Neural cell (in vitro differentiated cells): ENCODE data around the gene DCLK1. TPM values are rescaled to one million over a fixed set of nuclear protein-coding genes. Genes with fewer than 3 reads are reported as not detected.

ENCODE experiments used
- H2AFZ ChIP-seq: fragments of 200-600, 300-800 bp; sonication (generic), shearing (Covaris generic); 2 replicates; pipeline ENCODE4 v1.6.0; 2014; ENCODE audit warnings: low read depth, mild to moderate bottlenecking, antibody characterized with exemption, low read length, moderate library complexity
- H3F3A ChIP-seq: fragments of 200-600 bp; shearing (Covaris generic); 2 replicates; pipeline ENCODE4 v1.6.1; 2016; ENCODE audit warnings: mild to moderate bottlenecking, moderate library complexity, mixed read lengths, antibody characterized with exemption, low read length; ENCODE audit not compliant: insufficient read depth, poor library complexity, severe bottlenecking
- H3K27ac ChIP-seq: fragments of 200-600, 300-800 bp; sonication (generic), shearing (Covaris generic); 2 replicates; pipeline ENCODE4 v1.5.1; 2014; ENCODE audit warnings: mild to moderate bottlenecking, low read length, moderate library complexity
- H3K27me3 ChIP-seq: fragments of 300-800, 200-600 bp; sonication (generic), shearing (Covaris generic); 2 replicates; pipeline ENCODE4 v1.6.0; 2014; ENCODE audit warnings: mild to moderate bottlenecking, low read depth, low read length, moderate library complexity; ENCODE audit not compliant: insufficient read depth
- H3K36me3 ChIP-seq: fragments of 300-800, 200-600 bp; sonication (generic), shearing (Covaris generic); 2 replicates; pipeline ENCODE4 v1.5.1; 2014; ENCODE audit warnings: mild to moderate bottlenecking, antibody characterized with exemption, low read length, moderate library complexity; ENCODE audit not compliant: insufficient read depth
- H3K4me2 ChIP-seq: fragments of 300-800, 200-600 bp; sonication (generic), shearing (Covaris generic); 2 replicates; pipeline ENCODE4 v1.6.0; 2014; ENCODE audit warnings: mild to moderate bottlenecking, low read length
- H3K4me3 ChIP-seq: fragments of 300-800, 200-600 bp; sonication (generic), shearing (Covaris generic); 2 replicates; pipeline ENCODE4 v1.5.1; 2014; ENCODE audit warnings: mild to moderate bottlenecking, low read length, moderate library complexity
- H3K79me2 ChIP-seq: fragments of 200-600 bp; shearing (Covaris generic); replicated peaks from 2 replicates; pipeline ENCODE4 v1.6.0; 2014; ENCODE audit warnings: mild to moderate bottlenecking, low read length, moderate library complexity; ENCODE audit not compliant: insufficient read depth
- H3K9ac ChIP-seq: fragments of 300-800, 200-600 bp; sonication (generic), shearing (Covaris generic); 2 replicates; pipeline ENCODE4 v1.6.1; 2016; ENCODE audit warnings: mild to moderate bottlenecking, low read length, mixed read lengths
- H3K9me2 ChIP-seq: fragments of 200-600 bp; shearing (Covaris generic); 2 replicates; pipeline ENCODE4 v1.6.1; 2016; ENCODE audit warnings: mild to moderate bottlenecking, low read length, mixed read lengths; ENCODE audit not compliant: insufficient read depth
- H3K9me3 ChIP-seq: fragments of 200-600, 300-800 bp; sonication (generic), shearing (Covaris generic); 2 replicates; pipeline ENCODE4 v1.6.1; 2016; ENCODE audit warnings: mild to moderate bottlenecking, mixed run types, low read length, moderate library complexity, mixed read lengths
- H4K20me1 ChIP-seq: fragments of 200-600 bp; shearing (Covaris generic); 2 replicates; pipeline ENCODE4 v1.6.1; 2016; ENCODE audit warnings: mild to moderate bottlenecking, mixed run types; ENCODE audit not compliant: insufficient read depth
- EP300 ChIP-seq: fragments of 450-650 bp; conservative IDR thresholded peaks from 2 replicates; pipeline ENCODE4 v1.6.1; 2014; ENCODE audit warnings: antibody characterized with exemption, mild to moderate bottlenecking, moderate library complexity; ENCODE audit not compliant: poor library complexity, severe bottlenecking
- EZH2 ChIP-seq: fragments of 200-600, 300-800 bp; shearing (Covaris generic), sonication (generic); IDR thresholded peaks from 2 replicates; pipeline ENCODE4 v1.6.1; 2014; ENCODE audit warnings: antibody characterized with exemption, low read length, borderline replicate concordance, mild to moderate bottlenecking; ENCODE audit not compliant: insufficient read depth, poor library complexity, severe bottlenecking
- MXI1 ChIP-seq: fragments of 450-650 bp; conservative IDR thresholded peaks from 2 replicates; pipeline ENCODE4 v1.6.1; 2014; ENCODE audit warnings: antibody characterized with exemption, mild to moderate bottlenecking; ENCODE audit not compliant: poor library complexity, severe bottlenecking
- POLR2AphosphoS5 ChIP-seq: IDR thresholded peaks from 2 replicates; pipeline ENCODE4 v1.6.1; 2012
- RAD21 ChIP-seq: fragments of 450-650 bp; conservative IDR thresholded peaks from 2 replicates; pipeline ENCODE4 v1.6.1; 2014; ENCODE audit warnings: antibody characterized with exemption, mild to moderate bottlenecking, moderate library complexity
- SMC3 ChIP-seq: fragments of 450-650 bp; conservative IDR thresholded peaks from 2 replicates; pipeline ENCODE4 v1.6.1; 2014; ENCODE audit warnings: antibody characterized with exemption, mild to moderate bottlenecking, moderate library complexity; ENCODE audit not compliant: poor library complexity
- TAF1 ChIP-seq: IDR thresholded peaks from 2 replicates; pipeline ENCODE4 v1.6.1; 2012; ENCODE audit warnings: low read depth
- polyA plus RNA-seq: library from polyadenylated mRNA; depleted of rRNA; stranded (reverse); fragments of >200 nt; gene quantifications from 2 replicates; pipeline ENCODE4 v1.2.3, GENCODE V29; 2014
- TF ChIP-seq, protein P1 (sequence below): fragments of 450-650 bp; IDR thresholded peaks from 2 replicates; pipeline ENCODE4 v1.5.1; 2014; ENCODE audit warnings: antibody characterized with exemption, mild to moderate bottlenecking, moderate library complexity; ENCODE audit not compliant: poor library complexity, severe bottlenecking
- TF ChIP-seq, protein P2 (sequence below): IDR thresholded peaks from 2 replicates; pipeline ENCODE4 v1.6.1; 2012; ENCODE audit warnings: borderline replicate concordance

The DCLK1 gene
- polyA plus RNA-seq, 1 donor from 2014 or later = 124 TPM

DNA sequence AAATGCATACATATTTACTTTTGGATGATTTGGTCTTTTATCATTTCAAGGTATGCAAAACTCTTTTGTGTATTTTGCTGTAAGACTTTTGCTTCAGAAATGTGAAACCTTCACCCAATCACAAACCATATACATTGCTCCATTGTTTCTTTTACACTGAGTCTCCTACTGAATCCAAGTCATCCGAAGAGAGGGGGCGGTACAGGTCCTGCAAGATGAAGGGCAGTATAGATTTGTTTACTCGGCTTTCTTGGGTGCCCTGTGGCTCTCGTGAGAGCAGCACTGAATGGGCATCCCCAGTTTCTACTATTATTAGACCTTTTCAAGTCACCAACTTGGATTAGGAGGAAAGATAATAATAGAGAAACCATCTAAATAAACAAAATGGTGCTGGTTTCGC is 280.6 kb downstream of the DCLK1 start:
- Histone ChIP-seq H3K9me3 (no peaks in the 10 kb centered on the region), H3K9ac (no peak overlapping the region), H3K9me2 (no peaks in the 10 kb centered on the region), H3K27me3 (no peaks in the 10 kb centered on the region), H3K27ac (no peak overlapping the region), H3K36me3 (no peaks in the 10 kb centered on the region), H2AFZ (no peak overlapping the region), H4K20me1 (no peaks in the 10 kb centered on the region), H3K4me3 (no peak overlapping the region), H3K4me2 (no peak overlapping the region), H3F3A (peaks cover 6% of the 10 kb centered on the region), H3K79me2 (no peaks in the 10 kb centered on the region)
- TF ChIP-seq POLR2AphosphoS5 = no peak
- TF ChIP-seq, protein P1, sequence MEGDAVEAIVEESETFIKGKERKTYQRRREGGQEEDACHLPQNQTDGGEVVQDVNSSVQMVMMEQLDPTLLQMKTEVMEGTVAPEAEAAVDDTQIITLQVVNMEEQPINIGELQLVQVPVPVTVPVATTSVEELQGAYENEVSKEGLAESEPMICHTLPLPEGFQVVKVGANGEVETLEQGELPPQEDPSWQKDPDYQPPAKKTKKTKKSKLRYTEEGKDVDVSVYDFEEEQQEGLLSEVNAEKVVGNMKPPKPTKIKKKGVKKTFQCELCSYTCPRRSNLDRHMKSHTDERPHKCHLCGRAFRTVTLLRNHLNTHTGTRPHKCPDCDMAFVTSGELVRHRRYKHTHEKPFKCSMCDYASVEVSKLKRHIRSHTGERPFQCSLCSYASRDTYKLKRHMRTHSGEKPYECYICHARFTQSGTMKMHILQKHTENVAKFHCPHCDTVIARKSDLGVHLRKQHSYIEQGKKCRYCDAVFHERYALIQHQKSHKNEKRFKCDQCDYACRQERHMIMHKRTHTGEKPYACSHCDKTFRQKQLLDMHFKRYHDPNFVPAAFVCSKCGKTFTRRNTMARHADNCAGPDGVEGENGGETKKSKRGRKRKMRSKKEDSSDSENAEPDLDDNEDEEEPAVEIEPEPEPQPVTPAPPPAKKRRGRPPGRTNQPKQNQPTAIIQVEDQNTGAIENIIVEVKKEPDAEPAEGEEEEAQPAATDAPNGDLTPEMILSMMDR = no peak
- TF ChIP-seq TAF1 = no peak
- TF ChIP-seq EZH2 = no peak

DNA sequence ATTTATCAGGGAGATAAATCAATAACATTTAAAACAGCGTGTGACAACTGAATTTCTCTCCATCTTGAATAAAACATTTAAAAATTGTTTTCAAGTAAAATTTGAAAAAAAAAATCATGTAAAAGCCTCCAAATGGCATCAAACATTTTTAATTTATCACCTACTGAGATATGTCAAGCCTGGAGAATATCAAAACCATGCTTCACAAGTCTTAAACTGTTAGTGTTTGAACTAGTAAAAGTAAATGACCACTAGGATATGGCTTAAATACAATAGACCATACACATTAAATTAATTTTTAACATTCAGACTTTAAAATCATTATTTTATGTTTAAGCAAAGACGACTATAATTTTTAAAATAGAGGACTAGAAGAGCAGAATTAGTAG is 281.9 kb downstream of the DCLK1 start:
- no peaks in the 10 kb centered on the region for H3K79me2 ChIP-seq
- H4K20me1 ChIP-seq = no peaks in the 10 kb centered on the region
- H3K27ac ChIP-seq = peak overlapping the region; percentile 27
- H3F3A ChIP-seq = peaks cover 6% of the 10 kb centered on the region
- H3K36me3 ChIP-seq = no peaks in the 10 kb centered on the region
- peak overlapping the region; percentile 34 for H3K4me2 ChIP-seq
- no peak overlapping the region for H2AFZ ChIP-seq
- H3K9me2 ChIP-seq = no peaks in the 10 kb centered on the region
- H3K4me3 ChIP-seq = peak overlapping the region; percentile 14
- H3K9me3 ChIP-seq = no peaks in the 10 kb centered on the region
- no peak for TF ChIP-seq TAF1
- TF ChIP-seq, protein P1 = no peak
- TF ChIP-seq, protein P2, sequence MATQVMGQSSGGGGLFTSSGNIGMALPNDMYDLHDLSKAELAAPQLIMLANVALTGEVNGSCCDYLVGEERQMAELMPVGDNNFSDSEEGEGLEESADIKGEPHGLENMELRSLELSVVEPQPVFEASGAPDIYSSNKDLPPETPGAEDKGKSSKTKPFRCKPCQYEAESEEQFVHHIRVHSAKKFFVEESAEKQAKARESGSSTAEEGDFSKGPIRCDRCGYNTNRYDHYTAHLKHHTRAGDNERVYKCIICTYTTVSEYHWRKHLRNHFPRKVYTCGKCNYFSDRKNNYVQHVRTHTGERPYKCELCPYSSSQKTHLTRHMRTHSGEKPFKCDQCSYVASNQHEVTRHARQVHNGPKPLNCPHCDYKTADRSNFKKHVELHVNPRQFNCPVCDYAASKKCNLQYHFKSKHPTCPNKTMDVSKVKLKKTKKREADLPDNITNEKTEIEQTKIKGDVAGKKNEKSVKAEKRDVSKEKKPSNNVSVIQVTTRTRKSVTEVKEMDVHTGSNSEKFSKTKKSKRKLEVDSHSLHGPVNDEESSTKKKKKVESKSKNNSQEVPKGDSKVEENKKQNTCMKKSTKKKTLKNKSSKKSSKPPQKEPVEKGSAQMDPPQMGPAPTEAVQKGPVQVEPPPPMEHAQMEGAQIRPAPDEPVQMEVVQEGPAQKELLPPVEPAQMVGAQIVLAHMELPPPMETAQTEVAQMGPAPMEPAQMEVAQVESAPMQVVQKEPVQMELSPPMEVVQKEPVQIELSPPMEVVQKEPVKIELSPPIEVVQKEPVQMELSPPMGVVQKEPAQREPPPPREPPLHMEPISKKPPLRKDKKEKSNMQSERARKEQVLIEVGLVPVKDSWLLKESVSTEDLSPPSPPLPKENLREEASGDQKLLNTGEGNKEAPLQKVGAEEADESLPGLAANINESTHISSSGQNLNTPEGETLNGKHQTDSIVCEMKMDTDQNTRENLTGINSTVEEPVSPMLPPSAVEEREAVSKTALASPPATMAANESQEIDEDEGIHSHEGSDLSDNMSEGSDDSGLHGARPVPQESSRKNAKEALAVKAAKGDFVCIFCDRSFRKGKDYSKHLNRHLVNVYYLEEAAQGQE = no peak
- TF ChIP-seq SMC3 = no peak
- TF ChIP-seq RAD21 = no peak
- no peak for TF ChIP-seq MXI1
- no peak for TF ChIP-seq EP300
- no peak for TF ChIP-seq EZH2
- TF ChIP-seq POLR2AphosphoS5 = no peak
- no peaks in the 10 kb centered on the region for H3K27me3 ChIP-seq
- no peak overlapping the region for H3K9ac ChIP-seq
